GM10248 (cell line): ENCODE results near the gene TMC1.

Source experiments
- CTCF ChIA-PET: fragments of 300-600 bp; sonication (Branson Sonifier 250); formaldehyde crosslinking; extraction: SDS; loops from one replicate; lab custom pipeline; 2021; ENCODE audit warnings: antibody characterized with exemption; lab: Yijun Ruan, JAX
- POLR2A ChIA-PET: fragments of 350-650 bp; sonication (Branson Sonifier 250); formaldehyde crosslinking; extraction: SDS; loops from one replicate; lab custom pipeline; 2020; ENCODE audit warnings: antibody characterized with exemption; lab: Yijun Ruan, JAX
- DNase-seq: peaks from one replicate; pipeline ENCODE4 v3.0.0; 2012; ENCODE audit errors: extremely low spot score
- CTCF ChIP-seq: IDR thresholded peaks from 2 replicates; pipeline ENCODE4 v1.5.1; 2012; ENCODE audit warnings: mild to moderate bottlenecking, low read depth; ENCODE audit errors: extremely low read depth, missing control alignments, control extremely low read depth

The TMC1 gene

DNA sequence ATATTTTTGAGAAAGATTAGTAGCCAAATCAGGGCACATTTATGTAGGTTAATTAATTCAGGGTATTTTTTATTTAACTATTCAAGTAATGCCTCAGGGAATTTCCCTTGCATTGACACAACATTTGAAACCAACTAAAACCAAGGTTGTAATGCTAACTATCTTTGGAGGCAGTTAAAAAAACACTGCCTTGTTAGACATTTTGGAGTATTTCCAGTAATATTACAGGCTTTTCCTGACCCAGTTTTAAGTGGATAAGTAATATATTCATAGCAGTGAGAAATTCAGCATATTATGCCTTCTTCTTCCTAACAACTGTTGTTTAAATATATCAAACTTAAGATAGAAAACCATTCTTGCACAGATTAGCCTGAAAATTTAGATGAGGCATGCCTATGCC is 175.1 kb downstream of the TMC1 start:
- DNase-seq = no peak
- TF ChIP-seq CTCF = no peak
- ChIA-PET POLR2A (no interaction called here), CTCF (no interaction called here)

DNA sequence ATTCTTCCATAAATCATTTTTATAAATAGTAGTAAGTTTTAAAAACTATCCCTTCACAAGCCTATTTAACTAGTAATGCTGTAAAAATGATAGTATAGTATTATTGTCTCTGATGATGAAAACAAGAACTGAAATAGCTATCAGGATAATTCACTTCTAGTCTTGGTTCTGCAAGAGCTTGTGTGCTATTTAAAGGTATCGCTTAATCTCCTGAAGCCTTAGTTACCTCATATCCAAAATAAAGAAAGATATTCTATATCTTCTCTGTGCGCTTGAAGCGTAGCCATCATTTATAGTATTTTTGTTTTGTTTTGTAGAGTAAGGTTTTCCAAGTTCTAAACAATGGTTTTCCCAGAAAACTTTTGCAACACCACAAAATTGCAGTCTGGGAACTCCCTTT is 180.1 kb downstream of the TMC1 start:
- CTCF ChIA-PET = interaction anchor here (1.1 to 3.2 kb wide), 3 partner anchors 15 to 40 kb away, joined by 3 to 6 read pairs (median 4); no protein-coding TSS in a partner anchor

DNA sequence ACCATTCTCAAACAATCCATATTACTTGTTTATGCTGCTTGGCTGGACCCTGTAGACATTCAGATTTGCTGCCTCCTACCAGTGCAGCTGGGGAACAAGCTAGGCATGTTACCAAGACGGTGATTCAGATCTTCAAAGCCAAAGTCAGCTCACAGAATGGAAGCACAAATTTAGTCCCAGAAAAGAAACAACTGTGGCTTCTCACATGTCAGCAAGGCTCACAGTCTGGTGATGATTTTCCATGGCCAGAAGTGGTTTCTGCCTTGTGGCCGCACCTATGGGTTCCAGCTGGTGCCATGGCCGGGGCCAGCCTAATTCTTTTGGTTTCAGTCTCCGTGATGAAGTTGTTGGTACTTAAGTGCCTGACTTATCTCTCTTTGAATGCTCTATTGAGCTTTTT is 182.2 kb downstream of the TMC1 start:
- TF ChIP-seq CTCF = no peak
- CTCF ChIA-PET = interaction anchor here (1.0 to 3.2 kb wide), 6 partner anchors 13 to 118 kb away, joined by 3 to 6 read pairs (median 4); no protein-coding TSS in a partner anchor
- POLR2A ChIA-PET = no interaction called here
- no peak for DNase-seq

More for the DNA sequence above, 180.1 kb downstream of the TMC1 start:
- DNase-seq = no peak
- POLR2A ChIA-PET = no interaction called here
- TF ChIP-seq CTCF = no peak

DNA sequence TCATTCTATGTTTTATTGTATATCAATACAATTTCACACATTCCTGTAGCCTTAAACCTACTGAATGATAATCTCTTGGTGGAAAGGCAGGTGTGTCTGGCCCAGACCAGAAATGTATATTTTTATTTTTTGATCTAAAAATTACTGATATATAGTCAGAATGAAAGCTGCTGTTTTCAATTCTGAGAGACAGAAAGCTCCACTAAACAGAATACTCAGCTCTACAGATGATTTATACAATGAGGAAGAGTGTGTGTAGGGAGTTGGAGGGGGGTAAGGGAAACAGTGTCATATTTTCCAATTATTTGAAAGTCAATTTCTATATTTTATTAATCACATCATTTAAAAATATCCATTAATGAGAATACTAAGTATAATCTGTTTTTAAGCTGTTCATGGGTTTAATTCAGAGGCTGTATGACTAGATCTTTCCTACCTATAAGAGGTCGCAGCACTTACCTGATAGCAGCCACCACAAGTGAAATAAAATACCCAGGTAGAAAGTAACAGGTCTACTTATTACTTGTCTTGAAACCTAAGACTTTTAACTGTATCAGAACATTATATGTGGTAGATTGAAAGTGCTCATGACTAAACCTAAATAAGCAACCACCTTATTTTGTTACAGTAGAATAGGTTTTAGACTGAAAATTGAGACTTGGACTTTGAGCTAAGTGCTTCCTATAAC is 183.4 kb downstream of the TMC1 start:
- DNase-seq = no peak
- ChIA-PET POLR2A (no interaction called here), CTCF (interaction anchor here (0.9 to 2.5 kb wide), 10 partner anchors 10 to 995 kb away, joined by 3 to 11 read pairs (median 3); no protein-coding TSS in a partner anchor)
- no peak for TF ChIP-seq CTCF

- ChIA-PET POLR2A (no interaction called here), CTCF (no interaction called here)
- DNase-seq = no peak
- no peak for TF ChIP-seq CTCF
Measured at GRCh38 chr9:72718503-72718902, 197.1 kb downstream of the TMC1 start.

DNA sequence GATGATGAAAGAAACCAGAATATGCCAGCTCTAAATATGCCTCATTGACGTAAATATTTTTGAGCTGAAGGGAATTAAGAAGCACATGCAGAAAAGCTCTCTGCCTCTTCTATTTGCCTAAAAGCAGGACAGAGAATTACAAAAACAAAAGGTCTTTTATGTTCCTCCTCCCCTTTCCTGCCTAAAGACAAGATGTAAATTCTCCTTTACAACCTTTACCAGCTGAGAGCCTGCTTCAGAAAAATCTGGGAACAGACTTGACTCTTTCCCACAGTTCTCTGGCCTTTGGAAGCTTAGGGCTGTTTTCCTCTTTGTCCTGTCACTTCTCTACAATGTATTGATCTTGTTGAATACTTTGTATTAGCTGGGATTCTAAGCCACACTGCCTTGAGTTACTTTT is 199.7 kb downstream of the TMC1 start:
- DNase-seq = no peak
- TF ChIP-seq CTCF = no peak
- POLR2A ChIA-PET = interaction anchor here (0.5 kb wide), 1 partner anchor 80 kb away, joined by 4 read pairs; no protein-coding TSS in a partner anchor
- CTCF ChIA-PET = interaction anchor here (0.9 to 2.4 kb wide), 2 partner anchors 16 to 19 kb away, joined by 3 to 11 read pairs; no protein-coding TSS in a partner anchor
